NCI-H1417 treated with DMSO at 0.1 percent for 48 hours (cell line): ENCODE measurements around the gene SRM.
"Not testable (repeated sequence)": the region's sequence is repeated elsewhere in the genome, so short reads cannot be mapped to it uniquely, and the experiment has no call there.

Experiments used
- DNase-seq: peaks from one replicate; lab custom pipeline; 2025; lab: John Stamatoyannopoulos, UW

Gene SRM

GRCh38 chr1:11064942-11065341 lies 5.1 kb upstream of the SRM start:
- DNase-seq: no peak

GRCh38 chr1:11063937-11064537 lies 4.2 kb upstream of the SRM start:
- not testable (repeated sequence) for DNase-seq

GRCh38 chr1:11062965-11063401 lies 3.2 kb upstream of the SRM start:
- no peak for DNase-seq

GRCh38 chr1:11061652-11062365 lies 2.0 kb upstream of the SRM start:
- no peak for DNase-seq

- DNase-seq: no peak
Observed at GRCh38 chr1:11059155-11059967, 457 bp downstream of the SRM start.

GRCh38 chr1:11058595-11059154 lies 1.1 kb downstream of the SRM start:
- no peak for DNase-seq

- DNase-seq: no peak
Observed at GRCh38 chr1:11058026-11058425, 1.8 kb downstream of the SRM start.

GRCh38 chr1:11057477-11057876 lies 2.3 kb downstream of the SRM start:
- DNase-seq: no peak

- no peak for DNase-seq
Observed at GRCh38 chr1:11056504-11056903, 3.3 kb downstream of the SRM start.

GRCh38 chr1:11055676-11056075 lies 4.1 kb downstream of the SRM start:
- no peak for DNase-seq

GRCh38 chr1:11054666-11055065 lies 5.2 kb downstream of the SRM start:
- no peak for DNase-seq

GRCh38 chr1:11054181-11054580 lies 5.6 kb downstream of the SRM start:
- DNase-seq: no peak

GRCh38 chr1:11053758-11054137 lies 6.1 kb downstream of the SRM start:
- DNase-seq: no peak

- no peak for DNase-seq
Observed at GRCh38 chr1:11052839-11053757, 6.7 kb downstream of the SRM start.

GRCh38 chr1:11051781-11052511 lies 7.9 kb downstream of the SRM start:
- no peak for DNase-seq

- not testable (repeated sequence) for DNase-seq
Observed at GRCh38 chr1:11051121-11051520, 8.7 kb downstream of the SRM start.

- DNase-seq: no peak
Observed at GRCh38 chr1:11046625-11047365, 13.0 kb downstream of the SRM start, which contains the start of gene MASP2. MASP2 (minus strand) TSS chr1:11047239; CDS start chr1:11047207, 32 bp downstream.

GRCh38 chr1:11046270-11046566 lies 13.6 kb downstream of the SRM start:
- no peak for DNase-seq

GRCh38 chr1:11045428-11046269 lies 14.2 kb downstream of the SRM start:
- no peak for DNase-seq
